GM13977 (cell line): Measurements from ENCODE around the gene WASL.
"Not testable (repeated sequence)": the region's sequence is repeated elsewhere in the genome, so short reads cannot be mapped to it uniquely, and the experiment has no call there.

Experiments
- DNase-seq: peaks from one replicate; pipeline ENCODE4 v3.0.0; 2012; ENCODE audit warnings: low spot score
- in situ Hi-C: fragments of 300-500 bp; cut with MboI; formaldehyde crosslinking; loops from one replicate; pipeline ENCODE4 v1.12.0; 2022; ENCODE audit warnings: low sequenced_read_pairs, low pct_unique_long_range_greater_than_20kb, mixed read lengths, inconsistent platforms; ENCODE audit not compliant: unreplicated experiment
- TF ChIP-seq, protein P1 (sequence below): IDR thresholded peaks from 2 replicates; pipeline ENCODE4 v1.5.1; 2012; ENCODE audit warnings: mild to moderate bottlenecking, control low read depth; ENCODE audit not compliant: insufficient read depth; ENCODE audit errors: extremely low read depth, missing control alignments

Gene WASL

DNA sequence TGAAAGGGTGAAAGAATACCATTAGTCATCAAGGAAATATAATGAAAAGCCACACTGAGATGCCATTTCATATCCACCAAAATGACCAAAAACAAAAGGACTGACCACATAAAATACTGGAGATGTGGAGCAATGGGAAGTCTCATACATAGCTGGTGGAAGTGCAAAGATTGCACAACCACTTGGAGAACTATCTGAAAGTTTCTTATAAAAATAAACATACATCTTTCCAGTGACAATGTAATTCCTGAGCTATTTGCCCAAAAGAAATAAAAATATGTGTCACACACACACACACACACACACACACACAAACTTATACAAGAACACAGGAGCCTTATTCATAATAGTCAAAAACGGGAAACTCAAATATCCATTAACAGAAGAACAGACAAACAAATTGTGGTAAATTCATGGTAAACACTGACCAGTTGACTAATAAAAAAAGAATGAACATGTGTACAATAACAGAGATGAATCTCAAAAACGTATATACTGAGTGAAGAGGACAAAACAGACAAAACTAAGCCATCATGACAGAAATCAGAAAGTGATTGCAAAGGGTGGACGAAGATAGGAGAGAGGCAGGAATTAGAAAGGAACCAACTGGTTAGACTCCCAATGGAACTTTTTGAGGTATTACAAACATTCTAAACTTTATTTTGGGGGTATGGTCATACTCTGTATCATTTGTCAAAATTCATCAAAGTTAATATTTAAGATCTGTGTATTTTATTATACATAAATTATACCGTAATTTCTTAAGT is 21.5 kb downstream of the WASL start:
- in situ Hi-C loops: no loop called here
- DNase-seq: no peak
- TF ChIP-seq, protein P1, sequence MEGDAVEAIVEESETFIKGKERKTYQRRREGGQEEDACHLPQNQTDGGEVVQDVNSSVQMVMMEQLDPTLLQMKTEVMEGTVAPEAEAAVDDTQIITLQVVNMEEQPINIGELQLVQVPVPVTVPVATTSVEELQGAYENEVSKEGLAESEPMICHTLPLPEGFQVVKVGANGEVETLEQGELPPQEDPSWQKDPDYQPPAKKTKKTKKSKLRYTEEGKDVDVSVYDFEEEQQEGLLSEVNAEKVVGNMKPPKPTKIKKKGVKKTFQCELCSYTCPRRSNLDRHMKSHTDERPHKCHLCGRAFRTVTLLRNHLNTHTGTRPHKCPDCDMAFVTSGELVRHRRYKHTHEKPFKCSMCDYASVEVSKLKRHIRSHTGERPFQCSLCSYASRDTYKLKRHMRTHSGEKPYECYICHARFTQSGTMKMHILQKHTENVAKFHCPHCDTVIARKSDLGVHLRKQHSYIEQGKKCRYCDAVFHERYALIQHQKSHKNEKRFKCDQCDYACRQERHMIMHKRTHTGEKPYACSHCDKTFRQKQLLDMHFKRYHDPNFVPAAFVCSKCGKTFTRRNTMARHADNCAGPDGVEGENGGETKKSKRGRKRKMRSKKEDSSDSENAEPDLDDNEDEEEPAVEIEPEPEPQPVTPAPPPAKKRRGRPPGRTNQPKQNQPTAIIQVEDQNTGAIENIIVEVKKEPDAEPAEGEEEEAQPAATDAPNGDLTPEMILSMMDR: no peak

DNA sequence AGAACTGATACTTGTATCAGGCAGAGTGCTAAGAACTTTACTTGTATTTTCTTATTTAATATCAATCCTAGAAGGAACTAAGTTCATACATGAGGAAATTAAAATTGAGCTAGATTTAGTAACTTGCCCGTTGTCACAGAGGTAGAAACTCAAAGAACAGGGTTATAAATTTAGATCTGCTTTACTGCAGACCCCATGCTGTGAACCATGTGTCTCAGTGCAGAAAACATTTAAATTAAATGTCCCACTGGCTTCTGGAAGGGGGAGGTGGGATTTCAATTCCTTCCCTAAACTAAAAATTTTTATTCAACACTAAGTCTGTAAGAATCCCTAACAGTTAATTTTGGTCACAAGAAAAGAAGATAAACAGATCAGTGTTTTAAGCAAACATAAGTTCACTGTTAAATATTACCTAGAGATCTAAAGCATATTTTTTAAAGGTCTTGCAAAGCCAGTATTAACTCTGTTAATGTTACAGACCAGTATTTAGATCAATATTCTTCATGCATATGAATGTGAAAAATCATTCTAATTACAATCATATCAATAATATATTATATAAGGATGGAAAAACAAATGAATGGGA is 23.1 kb downstream of the WASL start:
- TF ChIP-seq, protein P1: no peak
- in situ Hi-C loops: no loop called here
- DNase-seq: no peak

DNA sequence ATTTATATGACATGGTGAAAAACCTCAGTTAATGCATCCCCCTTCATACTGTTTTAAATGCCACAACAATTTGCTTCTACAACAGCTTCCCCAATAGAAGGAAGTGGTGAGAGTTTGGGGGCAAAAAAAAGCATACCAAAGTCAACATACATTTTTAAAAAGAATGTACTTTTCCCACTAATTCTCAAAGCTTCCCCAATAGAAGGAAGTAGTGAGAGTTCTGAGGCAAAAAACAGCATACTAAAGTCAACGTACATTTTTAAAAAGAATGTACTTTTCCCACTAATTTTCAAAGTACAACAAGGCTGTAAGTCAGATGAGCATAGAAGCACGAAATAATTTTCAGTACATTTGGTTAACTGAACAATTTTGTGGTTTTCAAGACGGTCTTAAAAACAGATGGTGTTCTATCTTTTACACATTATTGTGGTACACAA is 24.0 kb downstream of the WASL start:
- DNase-seq: no peak
- in situ Hi-C loops: no loop called here
- TF ChIP-seq, protein P1: no peak

DNA sequence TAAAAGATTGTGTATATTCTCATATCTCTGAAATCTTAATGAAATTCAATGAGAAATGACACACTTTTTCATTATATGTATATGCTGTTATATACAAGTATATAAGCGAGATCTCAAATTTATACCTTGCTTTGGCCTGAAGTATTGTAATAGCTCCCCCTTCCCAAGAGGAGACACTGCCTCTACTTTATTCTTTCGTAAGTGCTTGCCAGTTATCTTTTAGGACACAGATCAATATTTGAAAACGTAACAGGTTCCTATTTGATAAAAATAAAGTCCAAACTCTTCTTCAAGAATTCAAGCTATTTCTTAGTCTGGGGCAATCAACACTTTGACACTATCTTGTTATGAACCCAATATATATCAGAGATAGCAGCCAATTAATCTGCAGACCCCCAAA is 24.9 kb downstream of the WASL start:
- in situ Hi-C loops: no loop called here
- DNase-seq: no peak
- TF ChIP-seq, protein P1: no peak

DNA sequence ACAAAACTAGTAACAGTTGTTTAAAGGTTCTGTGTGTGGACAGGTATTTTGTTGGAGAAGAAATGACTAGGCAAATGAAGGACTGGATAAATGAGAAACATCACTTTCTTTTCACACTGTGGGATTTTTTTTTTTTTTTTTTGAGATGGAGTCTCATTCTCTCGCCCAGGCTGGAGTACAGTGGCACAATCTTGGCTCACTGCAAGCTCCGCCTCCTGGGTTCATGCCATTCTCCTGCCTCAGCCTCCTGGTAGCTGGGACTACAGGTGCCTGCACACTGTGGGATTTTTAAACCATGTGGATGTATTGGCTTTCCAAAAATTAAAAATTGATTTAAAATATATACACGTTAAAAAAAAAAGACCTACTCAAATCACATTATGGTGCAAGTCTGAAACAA is 28.3 kb downstream of the WASL start:
- in situ Hi-C loops, DNase-seq: not testable (repeated sequence)

DNA sequence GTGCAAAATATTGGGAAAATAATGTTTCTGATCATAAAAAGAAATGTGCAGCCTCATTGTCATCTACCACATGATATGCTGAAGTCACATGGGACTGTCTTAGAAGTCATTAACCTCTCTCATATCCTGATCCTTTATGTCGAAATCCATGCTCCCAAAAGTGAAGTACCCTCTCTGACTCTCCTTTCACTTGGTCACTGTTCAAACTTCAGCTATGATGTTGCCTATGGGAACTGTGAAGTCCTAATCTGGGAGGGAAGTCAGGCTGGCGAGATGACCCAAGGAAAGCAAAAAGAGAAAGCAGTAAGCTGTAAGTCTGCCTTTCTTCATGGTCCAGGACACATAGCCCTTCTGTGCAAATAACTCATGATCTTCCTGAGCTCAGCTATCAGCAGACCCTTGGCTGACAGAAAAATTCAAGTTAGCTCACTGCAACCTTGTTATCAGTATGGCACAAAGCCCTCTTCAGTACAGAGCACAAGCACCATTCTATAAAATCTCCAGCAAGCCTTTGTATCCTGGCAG is 29.5 kb downstream of the WASL start:
- DNase-seq: no peak
- in situ Hi-C loops: no loop called here
- TF ChIP-seq, protein P1: no peak

DNA sequence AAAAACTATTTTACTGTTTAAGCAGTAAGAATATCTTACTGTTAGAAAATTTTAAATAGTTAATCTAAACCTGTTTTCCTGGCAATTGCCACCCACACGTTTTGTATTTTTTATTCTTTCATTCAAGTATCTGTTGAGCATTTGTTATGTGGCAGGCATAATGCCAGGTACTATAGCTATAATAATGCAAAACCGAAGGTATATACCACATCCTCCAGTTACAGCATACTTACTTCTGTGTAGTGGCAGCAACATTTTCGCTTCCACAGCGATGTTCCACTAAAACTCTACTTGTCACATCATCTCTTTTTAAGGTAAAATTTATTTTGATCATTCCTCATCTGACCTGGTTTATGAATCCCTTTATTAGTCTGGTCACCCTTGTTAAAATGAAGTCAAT is 30.0 kb downstream of the WASL start:
- in situ Hi-C loops: no loop called here
- TF ChIP-seq, protein P1: no peak
- no peak for DNase-seq
